Effector CD4-positive, alpha-beta T cell (primary cell): Measurements from ENCODE around the gene OR10P1. TPM values are rescaled to one million over a fixed set of nuclear protein-coding genes. Genes with fewer than 3 reads are reported as not detected.
"Not testable (repeated sequence)": the region's sequence is repeated elsewhere in the genome, so short reads cannot be mapped to it uniquely, and the experiment has no call there.

Experiments
- DNase-seq: peaks from one replicate; pipeline ENCODE4 v3.0.0-alpha.2; 2020
- total RNA-seq: gene quantifications from one replicate; lab custom pipeline; 2026; lab: John Stamatoyannopoulos, UW

Gene OR10P1, protein sequence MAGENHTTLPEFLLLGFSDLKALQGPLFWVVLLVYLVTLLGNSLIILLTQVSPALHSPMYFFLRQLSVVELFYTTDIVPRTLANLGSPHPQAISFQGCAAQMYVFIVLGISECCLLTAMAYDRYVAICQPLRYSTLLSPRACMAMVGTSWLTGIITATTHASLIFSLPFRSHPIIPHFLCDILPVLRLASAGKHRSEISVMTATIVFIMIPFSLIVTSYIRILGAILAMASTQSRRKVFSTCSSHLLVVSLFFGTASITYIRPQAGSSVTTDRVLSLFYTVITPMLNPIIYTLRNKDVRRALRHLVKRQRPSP
- not detected for total RNA-seq

DNA sequence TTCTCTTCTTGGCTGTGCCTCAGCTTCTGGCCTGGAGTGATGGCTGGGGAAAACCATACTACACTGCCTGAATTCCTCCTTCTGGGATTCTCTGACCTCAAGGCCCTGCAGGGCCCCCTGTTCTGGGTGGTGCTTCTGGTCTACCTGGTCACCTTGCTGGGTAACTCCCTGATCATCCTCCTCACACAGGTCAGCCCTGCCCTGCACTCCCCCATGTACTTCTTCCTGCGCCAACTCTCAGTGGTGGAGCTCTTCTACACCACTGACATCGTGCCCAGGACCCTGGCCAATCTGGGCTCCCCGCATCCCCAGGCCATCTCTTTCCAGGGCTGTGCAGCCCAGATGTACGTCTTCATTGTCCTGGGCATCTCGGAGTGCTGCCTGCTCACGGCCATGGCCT is at the start of gene OR10P1:
OR10P1 (plus strand) TSS at position 40 of the 400 bp plus-strand sequence; CDS start at position 40, 0 bp downstream.
- DNase-seq = no peak

DNA sequence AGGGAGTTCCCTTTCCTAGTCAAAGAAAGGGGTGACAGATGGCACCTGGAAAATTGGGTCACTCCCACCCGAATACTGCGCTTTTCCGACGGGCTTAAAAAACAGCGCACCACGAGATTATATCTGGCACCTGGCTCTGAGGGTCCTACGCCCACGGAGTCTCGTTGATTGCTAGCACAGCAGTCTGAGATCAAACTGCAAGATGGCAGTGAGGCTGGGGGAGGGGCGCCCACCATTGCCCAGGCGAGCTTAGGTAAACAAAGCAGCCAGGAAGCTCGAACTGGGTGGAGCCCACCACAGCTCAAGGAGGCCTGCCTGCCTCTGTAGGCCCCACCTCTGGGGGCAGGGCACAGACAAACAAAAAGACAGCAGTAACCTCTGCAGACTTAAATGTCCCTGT is 46.5 kb upstream of the OR10P1 start:
- not testable (repeated sequence) for DNase-seq

DNA sequence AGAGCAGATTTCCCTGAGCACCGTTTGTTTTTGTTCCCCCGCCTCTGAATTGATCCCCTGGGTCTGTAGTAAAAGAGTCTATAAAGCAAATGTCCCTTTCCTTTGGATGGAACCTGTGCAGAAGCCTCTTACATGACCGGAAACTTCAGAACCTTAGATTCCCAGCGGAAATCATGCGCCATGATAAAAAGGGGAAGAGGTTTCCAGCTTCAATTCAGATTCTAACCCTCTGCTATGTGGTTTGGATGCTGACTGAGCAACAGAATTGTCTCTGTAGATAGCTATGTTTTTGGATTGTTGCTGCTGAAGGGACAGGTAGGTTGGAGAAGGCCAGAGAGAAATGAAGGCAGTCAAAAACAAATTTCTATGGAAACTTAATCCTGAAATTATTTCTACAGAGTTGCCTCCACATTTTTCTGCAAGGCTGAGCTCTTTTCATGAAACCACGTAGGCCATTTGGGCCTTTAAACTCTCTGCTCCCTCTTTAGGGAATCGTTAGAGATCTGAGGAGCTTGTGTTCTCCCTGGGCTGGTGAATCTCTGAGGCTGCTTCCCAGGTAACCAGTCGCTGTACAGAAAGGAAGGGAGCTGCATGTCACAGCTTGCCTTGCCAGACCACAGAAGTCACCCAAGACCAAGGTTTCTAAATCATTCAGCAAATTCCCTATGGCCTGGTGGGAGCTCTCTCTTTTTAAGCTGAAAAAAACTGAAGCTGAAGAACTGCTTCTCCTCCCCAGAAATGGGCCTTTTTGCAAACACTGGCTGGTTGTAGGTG is 28.7 kb upstream of the OR10P1 start:
- no peak for DNase-seq

DNA sequence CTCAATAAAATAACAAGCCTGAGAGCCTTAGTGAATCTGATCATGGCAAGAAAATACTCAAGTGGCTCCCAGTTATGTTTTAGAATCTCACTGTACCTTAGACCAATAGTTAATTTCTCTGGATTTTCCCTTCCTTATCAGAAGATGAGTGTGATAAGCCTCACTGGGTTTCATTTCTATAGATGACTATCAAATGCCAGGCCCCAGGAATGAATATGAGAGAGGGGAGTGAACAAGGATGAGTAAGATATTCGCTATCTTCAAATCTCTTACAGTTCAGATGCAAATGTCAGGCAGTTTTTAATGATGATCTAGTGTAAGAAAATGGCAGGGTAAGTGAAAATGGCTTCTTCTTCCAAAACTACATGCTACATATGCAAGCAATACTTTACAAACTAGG is 26.1 kb upstream of the OR10P1 start:
- DNase-seq = no peak

DNA sequence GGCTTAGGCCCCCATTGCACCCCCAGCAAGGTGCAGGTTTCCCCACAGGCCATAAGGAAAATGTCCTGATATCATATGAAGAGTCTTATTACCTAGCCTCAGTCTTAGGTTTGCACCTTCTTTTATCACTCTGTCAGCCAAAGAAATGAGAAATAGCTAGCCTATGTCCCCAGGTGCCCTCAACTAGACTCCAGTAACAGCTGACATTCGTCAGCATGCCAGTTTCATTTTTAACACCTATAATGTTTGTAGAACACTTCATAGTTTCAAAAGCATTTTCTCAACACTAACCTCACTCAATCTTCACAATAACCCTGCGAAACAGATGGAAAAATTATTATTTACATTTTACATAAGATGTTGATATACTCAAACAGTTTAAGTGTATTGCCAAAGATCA is 24.0 kb upstream of the OR10P1 start:
- DNase-seq = no peak

DNA sequence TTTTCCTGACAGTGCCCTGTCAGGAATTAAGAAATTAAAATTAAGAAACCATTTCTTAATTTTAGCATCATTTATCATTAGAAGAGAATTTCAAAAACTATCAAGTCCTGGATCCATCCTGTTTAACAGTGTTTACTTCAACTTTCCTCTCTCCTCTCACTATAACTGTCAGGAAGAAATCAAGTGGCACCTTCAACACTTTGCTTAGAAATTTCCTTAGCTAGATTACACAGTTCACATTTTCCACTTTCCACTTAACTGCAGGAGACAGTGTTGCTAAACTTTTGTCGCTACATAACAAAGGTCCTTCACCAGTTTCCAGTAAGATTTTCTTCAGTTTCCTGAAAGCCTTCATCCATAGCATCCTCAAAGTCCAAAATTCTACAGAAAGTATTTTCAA is 21.9 kb upstream of the OR10P1 start:
- DNase-seq = no peak

DNA sequence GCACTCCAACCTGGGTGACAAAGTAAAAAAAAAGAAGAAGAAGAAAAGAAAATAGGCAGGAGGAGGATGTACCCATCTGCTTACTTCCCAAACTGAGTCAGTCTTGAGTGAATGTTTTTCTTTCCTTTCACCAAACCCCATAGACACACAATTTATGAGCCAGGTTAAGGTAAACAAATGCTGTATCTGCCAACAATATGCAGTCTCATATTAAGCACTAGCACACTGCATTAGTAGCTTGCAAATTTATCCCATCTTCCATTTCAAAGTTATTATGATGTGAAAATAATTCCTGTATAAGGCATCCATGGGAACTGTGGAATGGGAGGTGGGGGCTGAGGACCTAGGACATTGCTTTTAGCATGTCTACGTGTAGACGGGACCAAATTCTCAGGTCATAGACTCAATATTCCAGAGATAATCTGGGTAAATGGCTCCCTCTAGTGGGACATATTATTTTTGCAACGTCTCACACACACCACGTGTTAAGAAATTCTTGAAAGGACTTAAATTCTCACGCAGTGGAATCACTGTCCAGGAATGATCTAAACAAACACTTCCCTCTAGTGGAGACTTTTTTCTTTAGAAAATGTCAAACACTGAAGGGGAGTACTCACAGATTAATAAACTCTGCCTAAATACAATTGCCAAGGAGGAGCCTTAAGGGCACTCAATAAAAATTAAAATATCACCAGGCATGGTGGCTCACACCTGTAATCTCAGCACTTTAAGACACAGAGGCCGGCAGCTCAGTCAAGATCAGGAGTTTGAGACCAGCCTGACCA is 17.1 kb upstream of the OR10P1 start:
- peak; percentile 56 for DNase-seq

DNA sequence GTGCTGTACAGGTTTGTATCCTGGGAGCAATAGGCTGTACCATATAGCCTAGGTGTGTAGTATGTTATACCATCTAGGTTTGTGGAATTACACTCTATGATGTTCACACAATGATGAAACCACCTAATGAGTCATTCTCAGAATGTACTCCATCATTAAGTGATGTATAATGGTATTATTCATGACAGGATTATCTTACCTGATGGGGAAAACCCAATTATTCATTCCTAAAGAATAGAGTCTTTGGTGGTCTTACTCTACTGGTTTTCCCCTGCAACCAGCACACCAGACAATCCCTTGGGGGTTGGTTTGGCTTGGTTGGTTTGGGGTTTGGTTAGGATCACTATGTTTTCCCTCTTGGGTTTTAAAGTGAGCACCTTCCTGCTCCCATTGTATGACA is 12.6 kb upstream of the OR10P1 start:
- no peak for DNase-seq

DNA sequence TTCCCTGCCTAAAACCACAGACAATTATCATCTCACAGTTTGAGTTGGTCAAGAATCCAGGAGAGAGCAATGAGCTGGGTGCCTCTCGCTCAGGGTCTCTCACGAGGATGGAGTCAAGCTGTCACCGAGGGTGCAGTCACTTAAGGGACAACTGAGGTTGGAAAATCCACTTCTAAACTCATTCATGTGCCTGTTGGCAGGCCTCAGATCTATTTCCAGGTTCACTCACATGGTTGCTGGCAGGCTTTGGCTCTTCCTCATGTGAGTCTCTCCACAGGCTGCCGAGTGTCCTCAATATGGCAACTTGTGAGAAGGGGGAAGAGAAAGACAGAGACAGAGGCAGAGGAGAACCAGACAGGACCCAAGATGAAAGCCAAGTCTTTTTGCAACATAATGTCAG is 10.5 kb upstream of the OR10P1 start:
- DNase-seq = no peak

DNA sequence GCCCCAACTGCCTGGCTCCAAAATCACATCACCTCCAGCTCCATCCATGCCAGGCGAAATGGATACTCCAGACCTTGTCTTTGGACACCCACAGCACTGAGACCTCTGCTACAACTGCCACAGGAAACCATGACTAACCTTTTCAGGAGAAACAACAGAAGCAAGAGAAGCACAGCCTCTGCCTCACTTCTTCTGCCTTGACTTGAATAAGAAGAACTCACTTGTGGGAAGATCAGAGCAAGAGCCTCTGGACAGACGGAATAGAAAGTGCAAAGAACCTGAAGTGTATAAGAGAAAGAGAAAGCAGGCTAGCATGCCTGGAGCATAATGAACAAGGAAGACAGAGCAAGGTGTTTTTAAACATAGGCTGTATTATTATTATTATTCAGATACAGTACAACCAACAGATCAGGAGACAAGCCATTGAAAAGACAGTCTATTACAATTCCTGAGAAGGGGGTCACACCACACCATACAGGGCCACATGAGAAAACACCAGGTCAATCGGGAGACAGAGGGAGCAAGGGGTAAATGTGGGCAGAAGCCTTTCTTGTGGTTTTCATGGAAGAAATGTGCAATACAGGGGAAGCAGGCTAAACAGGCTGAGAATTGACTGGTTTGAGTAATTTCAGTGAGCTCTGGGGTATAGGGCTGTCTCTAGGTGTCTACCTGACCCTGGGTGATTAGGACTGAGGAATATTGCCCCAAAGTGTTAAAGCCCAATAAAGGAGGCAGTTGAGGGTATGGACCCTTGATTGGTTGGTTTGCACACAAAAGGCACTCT is 7.4 kb upstream of the OR10P1 start:
- DNase-seq = no peak

DNA sequence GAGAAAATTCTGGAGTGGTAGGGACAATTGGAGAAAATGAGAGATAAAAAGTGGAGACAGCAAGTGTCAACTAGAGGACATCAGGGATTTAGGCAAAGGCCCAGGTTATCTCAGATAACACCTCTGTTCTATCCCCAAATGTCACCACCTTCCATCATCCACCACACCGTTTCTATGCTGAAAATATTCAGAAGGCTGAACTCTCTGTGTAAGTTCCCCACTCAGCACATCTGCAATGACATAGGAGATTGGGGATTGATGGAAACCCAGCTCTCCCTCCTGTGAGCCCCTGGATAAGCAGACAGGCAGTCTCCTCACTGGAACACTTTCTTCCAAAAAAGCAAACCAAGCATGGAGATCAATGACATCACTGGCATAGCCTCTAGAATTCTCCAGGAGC is 5.6 kb upstream of the OR10P1 start:
- DNase-seq = no peak

DNA sequence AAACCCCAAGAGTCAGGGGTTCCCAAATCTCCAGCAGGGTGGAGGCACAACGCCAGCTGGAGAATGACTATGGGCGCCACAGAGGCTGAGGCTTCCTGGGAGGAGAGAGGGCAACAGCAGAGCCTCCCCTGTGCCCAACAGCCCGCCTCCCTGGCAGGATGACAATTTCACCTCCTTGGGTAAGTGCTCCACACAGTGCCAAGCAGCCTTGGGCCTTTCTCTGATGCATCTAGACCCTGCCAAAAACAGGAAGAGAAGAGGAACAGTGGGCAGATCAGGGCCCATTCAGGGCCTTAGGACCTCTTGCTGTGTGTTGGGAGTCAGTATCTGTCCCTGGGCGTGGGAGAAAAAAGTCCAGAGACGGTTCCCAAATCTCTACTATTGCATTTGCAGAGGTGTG is 5.0 kb upstream of the OR10P1 start:
- DNase-seq = no peak

DNA sequence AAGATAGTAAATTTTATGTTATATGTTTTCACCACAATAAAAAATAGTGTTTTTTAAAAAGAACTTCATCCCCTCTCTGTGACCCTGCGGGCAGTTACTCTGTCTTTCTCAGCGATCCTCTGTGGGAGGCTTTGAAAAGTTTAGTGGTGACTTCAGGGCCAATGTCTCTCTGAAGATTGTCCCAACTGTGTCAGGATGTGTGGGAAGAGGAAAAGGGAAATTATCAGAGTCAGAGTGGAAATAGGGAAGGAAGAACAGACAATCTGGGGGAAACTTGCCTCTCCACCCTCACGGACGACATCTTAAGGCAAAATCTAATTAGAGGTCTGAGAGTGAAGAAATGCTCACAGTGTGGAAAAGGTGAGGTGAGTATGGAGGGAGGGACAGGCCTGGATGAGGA is 3.5 kb upstream of the OR10P1 start:
- no peak for DNase-seq

DNA sequence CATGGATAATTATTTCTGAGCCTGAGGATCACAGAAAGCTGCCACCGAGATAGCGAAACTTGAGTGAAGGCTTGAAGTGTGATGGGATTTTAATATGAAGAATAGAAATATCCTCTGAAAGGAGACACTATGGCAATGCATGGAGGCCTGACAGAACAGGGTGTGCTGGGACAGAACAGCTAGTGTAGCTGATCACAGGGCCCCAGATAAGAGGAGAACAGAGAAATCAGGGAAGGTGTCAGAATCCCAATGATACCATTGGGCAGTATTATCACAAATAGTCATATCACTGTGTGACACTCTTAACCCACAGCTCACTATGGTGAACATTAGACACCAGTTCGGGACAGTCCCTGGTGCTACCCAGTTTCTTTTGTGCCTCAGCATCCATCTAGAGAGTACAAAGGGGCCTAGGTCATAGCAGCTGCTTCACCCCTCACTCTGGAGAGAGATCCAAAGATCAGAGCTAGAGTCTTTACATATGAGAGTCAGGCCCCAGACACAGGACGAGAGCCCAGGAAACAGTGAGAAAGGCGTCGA is 506 bp upstream of the OR10P1 start:
- DNase-seq = no peak

DNA sequence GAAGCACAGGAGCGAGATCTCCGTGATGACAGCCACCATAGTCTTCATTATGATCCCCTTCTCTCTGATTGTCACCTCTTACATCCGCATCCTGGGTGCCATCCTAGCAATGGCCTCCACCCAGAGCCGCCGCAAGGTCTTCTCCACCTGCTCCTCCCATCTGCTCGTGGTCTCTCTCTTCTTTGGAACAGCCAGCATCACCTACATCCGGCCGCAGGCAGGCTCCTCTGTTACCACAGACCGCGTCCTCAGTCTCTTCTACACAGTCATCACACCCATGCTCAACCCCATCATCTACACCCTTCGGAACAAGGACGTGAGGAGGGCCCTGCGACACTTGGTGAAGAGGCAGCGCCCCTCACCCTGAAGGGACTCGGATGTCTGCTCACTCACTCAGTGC is 775 bp downstream of the OR10P1 start:
- no peak for DNase-seq

DNA sequence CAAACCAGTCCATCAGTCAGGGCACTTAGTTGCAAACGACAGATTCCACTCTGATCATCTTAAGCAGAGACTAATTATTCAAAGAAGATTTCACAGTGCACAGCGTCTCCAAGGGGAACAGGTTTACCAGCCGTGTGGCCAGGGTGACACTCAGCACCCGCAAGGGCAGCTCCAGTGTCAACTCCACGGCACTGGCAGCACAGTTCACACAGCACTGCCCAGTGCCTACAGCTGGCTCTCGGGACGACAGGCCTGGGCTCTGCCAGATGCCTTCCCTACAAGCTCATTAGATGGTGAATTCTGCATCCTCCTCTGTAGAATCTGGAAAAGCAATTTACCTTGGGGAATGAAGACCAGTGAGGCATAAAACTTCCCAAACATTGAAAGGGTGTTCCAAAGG is 4.9 kb downstream of the OR10P1 start:
- DNase-seq = no peak

DNA sequence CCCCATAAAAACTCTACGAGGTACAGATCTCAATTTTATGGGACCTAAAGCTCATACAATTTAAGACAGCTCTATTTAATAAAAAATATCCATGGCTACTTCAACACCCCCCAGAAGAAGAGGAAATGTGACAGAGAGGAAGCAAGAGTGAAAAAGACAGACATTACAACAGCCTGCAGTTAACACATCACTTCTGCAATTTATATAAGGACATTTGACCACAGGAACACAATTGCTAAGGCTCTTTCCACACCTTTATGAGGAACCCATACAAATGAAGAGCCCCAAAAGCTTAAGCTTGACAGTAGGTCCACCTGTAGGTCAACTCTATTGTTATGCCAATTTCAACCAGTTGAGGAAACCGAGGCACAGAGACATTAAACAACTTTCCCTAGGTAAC is 5.6 kb downstream of the OR10P1 start:
- DNase-seq = no peak

DNA sequence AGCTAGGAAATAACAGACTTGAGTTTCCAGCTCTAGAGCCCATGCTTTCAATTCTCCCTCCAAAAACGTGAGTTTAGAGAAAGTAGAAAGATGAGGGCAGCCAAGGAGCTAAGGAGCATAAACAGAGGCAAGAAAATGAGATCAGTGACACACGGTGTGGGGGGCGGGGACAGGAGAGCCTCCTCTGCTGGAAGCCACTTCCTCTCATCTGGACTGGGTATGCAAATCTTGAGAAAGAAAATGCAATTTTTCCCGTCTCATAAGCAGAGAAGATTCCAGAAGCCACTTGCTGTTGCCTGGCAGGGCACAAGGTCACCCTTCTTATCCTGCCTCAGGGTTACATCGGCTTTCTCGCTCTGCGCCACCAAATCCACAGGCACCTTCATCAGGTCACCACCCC is 6.0 kb downstream of the OR10P1 start:
- DNase-seq = no peak

DNA sequence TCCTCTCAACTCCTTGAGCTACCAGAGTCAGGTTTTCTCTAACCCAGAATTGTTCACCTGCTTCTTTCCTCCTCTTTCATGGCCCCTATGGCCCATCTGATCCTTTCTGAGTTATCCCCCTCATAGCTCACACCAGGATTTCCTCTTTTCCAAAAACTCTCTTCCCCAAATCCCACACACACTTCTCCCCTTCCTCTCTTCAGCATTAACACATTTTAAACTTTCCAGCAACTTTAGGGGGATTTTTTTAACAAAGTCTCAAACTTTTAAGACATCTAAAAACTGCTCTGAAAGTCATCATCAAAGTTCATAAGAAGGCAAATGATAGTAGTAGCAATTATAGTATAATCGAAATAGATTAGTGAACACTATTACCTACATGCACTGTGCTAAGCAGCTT is 7.9 kb downstream of the OR10P1 start:
- no peak for DNase-seq

DNA sequence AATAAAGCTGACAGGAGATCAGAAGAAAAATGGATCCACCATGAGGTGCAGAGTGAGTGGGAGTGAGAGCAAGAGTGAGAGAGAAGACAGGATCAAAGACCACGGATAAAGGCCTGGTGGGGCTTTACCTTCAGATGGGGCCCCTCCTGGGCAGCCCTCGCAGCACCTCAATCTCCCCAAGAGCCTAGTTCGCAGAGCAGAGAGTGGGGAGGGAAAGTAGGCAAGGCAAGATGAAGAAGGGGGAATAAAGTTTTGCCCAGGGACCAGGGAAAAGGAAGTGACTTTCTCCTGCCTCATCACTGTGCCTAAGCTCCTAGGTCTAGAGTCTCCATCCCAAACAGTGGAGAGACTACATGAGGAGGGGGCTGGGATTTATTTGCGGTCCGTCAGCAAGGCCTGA is 10.3 kb downstream of the OR10P1 start:
- no peak for DNase-seq

DNA sequence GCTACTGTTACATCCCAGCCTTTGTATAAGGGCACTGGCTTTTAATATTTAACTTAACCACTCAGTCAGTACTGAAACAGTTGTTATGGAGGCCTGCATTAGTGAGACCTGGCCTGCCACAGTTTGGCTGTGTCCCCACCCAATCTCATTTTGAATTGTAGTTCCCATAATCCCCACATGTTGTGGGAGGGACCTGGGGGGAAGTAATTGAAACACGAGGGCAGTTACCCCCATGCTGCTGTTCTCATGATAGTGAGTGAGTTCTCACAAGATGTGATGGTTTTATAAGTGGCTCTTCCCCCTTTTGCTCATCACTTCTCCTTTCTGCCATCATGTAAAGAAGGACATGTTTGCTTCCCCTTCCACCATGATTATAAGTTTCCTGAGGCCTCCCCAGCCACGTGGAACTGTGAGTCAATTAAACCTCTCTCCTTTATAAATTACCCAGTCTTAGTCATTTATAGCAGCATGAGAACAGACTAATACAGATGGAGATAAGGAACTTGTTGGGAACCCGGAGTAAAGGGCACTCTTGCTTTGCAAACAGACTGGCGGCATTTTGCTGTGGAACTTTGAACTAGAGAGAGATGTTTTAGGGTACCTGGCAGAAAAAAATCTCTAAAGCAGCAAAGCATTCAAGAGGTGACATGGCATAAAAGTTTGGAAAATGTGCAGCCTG is 14.1 kb downstream of the OR10P1 start:
- not testable (repeated sequence) for DNase-seq

DNA sequence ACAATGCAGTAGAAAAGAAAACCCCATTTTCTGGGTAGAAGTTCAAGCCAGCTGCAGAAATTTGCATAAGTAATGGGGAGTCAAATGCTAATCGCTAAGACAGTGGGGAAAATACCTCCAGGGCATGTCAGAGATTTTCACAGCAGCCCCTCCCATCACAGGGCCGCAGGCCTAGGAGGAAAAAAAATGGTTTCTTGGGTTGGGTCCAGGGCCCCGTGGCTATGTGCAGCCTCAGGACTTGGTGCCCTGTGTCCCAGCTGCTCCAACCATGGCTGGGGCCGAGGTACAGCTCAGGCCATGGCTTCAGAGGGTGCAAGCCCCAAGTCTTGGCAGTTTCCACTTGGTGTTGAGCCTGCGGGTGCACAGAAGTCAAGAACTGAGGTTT is 14.6 kb downstream of the OR10P1 start:
- no peak for DNase-seq
